Neural cell (in vitro differentiated cells): Measurements from ENCODE around the gene HUNK. TPM values are rescaled to one million over a fixed set of nuclear protein-coding genes. Genes with fewer than 3 reads are reported as not detected.

Experiments used
- H2AFZ ChIP-seq: fragments of 200-600, 300-800 bp; sonication (generic), shearing (Covaris generic); 2 replicates; pipeline ENCODE4 v1.6.0; 2014; ENCODE audit warnings: low read depth, mild to moderate bottlenecking, antibody characterized with exemption, low read length, moderate library complexity
- H3F3A ChIP-seq: fragments of 200-600 bp; shearing (Covaris generic); 2 replicates; pipeline ENCODE4 v1.6.1; 2016; ENCODE audit warnings: mild to moderate bottlenecking, moderate library complexity, mixed read lengths, antibody characterized with exemption, low read length; ENCODE audit not compliant: insufficient read depth, poor library complexity, severe bottlenecking
- H3K27ac ChIP-seq: fragments of 200-600, 300-800 bp; sonication (generic), shearing (Covaris generic); 2 replicates; pipeline ENCODE4 v1.5.1; 2014; ENCODE audit warnings: mild to moderate bottlenecking, low read length, moderate library complexity
- H3K27me3 ChIP-seq: fragments of 300-800, 200-600 bp; sonication (generic), shearing (Covaris generic); 2 replicates; pipeline ENCODE4 v1.6.0; 2014; ENCODE audit warnings: mild to moderate bottlenecking, low read depth, low read length, moderate library complexity; ENCODE audit not compliant: insufficient read depth
- H3K36me3 ChIP-seq: fragments of 300-800, 200-600 bp; sonication (generic), shearing (Covaris generic); 2 replicates; pipeline ENCODE4 v1.5.1; 2014; ENCODE audit warnings: mild to moderate bottlenecking, antibody characterized with exemption, low read length, moderate library complexity; ENCODE audit not compliant: insufficient read depth
- H3K4me2 ChIP-seq: fragments of 300-800, 200-600 bp; sonication (generic), shearing (Covaris generic); 2 replicates; pipeline ENCODE4 v1.6.0; 2014; ENCODE audit warnings: mild to moderate bottlenecking, low read length
- H3K4me3 ChIP-seq: fragments of 300-800, 200-600 bp; sonication (generic), shearing (Covaris generic); 2 replicates; pipeline ENCODE4 v1.5.1; 2014; ENCODE audit warnings: mild to moderate bottlenecking, low read length, moderate library complexity
- H3K79me2 ChIP-seq: fragments of 200-600 bp; shearing (Covaris generic); replicated peaks from 2 replicates; pipeline ENCODE4 v1.6.0; 2014; ENCODE audit warnings: mild to moderate bottlenecking, low read length, moderate library complexity; ENCODE audit not compliant: insufficient read depth
- H3K9ac ChIP-seq: fragments of 300-800, 200-600 bp; sonication (generic), shearing (Covaris generic); 2 replicates; pipeline ENCODE4 v1.6.1; 2016; ENCODE audit warnings: mild to moderate bottlenecking, low read length, mixed read lengths
- H3K9me2 ChIP-seq: fragments of 200-600 bp; shearing (Covaris generic); 2 replicates; pipeline ENCODE4 v1.6.1; 2016; ENCODE audit warnings: mild to moderate bottlenecking, low read length, mixed read lengths; ENCODE audit not compliant: insufficient read depth
- H3K9me3 ChIP-seq: fragments of 200-600, 300-800 bp; sonication (generic), shearing (Covaris generic); 2 replicates; pipeline ENCODE4 v1.6.1; 2016; ENCODE audit warnings: mild to moderate bottlenecking, mixed run types, low read length, moderate library complexity, mixed read lengths
- H4K20me1 ChIP-seq: fragments of 200-600 bp; shearing (Covaris generic); 2 replicates; pipeline ENCODE4 v1.6.1; 2016; ENCODE audit warnings: mild to moderate bottlenecking, mixed run types; ENCODE audit not compliant: insufficient read depth
- CTCF ChIP-seq: fragments of 450-650 bp; IDR thresholded peaks from 2 replicates; pipeline ENCODE4 v1.5.1; 2014; ENCODE audit warnings: antibody characterized with exemption, mild to moderate bottlenecking, moderate library complexity; ENCODE audit not compliant: poor library complexity, severe bottlenecking
- EP300 ChIP-seq: fragments of 450-650 bp; conservative IDR thresholded peaks from 2 replicates; pipeline ENCODE4 v1.6.1; 2014; ENCODE audit warnings: antibody characterized with exemption, mild to moderate bottlenecking, moderate library complexity; ENCODE audit not compliant: poor library complexity, severe bottlenecking
- EZH2 ChIP-seq: fragments of 200-600, 300-800 bp; shearing (Covaris generic), sonication (generic); IDR thresholded peaks from 2 replicates; pipeline ENCODE4 v1.6.1; 2014; ENCODE audit warnings: antibody characterized with exemption, low read length, borderline replicate concordance, mild to moderate bottlenecking; ENCODE audit not compliant: insufficient read depth, poor library complexity, severe bottlenecking
- MXI1 ChIP-seq: fragments of 450-650 bp; conservative IDR thresholded peaks from 2 replicates; pipeline ENCODE4 v1.6.1; 2014; ENCODE audit warnings: antibody characterized with exemption, mild to moderate bottlenecking; ENCODE audit not compliant: poor library complexity, severe bottlenecking
- POLR2AphosphoS5 ChIP-seq: IDR thresholded peaks from 2 replicates; pipeline ENCODE4 v1.6.1; 2012
- RAD21 ChIP-seq: fragments of 450-650 bp; conservative IDR thresholded peaks from 2 replicates; pipeline ENCODE4 v1.6.1; 2014; ENCODE audit warnings: antibody characterized with exemption, mild to moderate bottlenecking, moderate library complexity
- REST ChIP-seq: IDR thresholded peaks from 2 replicates; pipeline ENCODE4 v1.6.1; 2012; ENCODE audit warnings: borderline replicate concordance
- SMC3 ChIP-seq: fragments of 450-650 bp; conservative IDR thresholded peaks from 2 replicates; pipeline ENCODE4 v1.6.1; 2014; ENCODE audit warnings: antibody characterized with exemption, mild to moderate bottlenecking, moderate library complexity; ENCODE audit not compliant: poor library complexity
- TAF1 ChIP-seq: IDR thresholded peaks from 2 replicates; pipeline ENCODE4 v1.6.1; 2012; ENCODE audit warnings: low read depth
- polyA plus RNA-seq: library from polyadenylated mRNA; depleted of rRNA; stranded (reverse); fragments of >200 nt; gene quantifications from 2 replicates; pipeline ENCODE4 v1.2.3, GENCODE V29; 2014

Gene HUNK
- polyA plus RNA-seq, 1 donor from 2014 or later = 9.3 TPM

- Histone ChIP-seq H3K36me3 (no peaks in the 10 kb centered on the region), H4K20me1 (no peaks in the 10 kb centered on the region), H3K27me3 (no peaks in the 10 kb centered on the region), H3K79me2 (peaks cover 2% of the 10 kb centered on the region), H3K4me3 (no peak overlapping the region), H3K9me2 (no peaks in the 10 kb centered on the region), H3K27ac (peak overlapping the region; percentile 98), H3K9ac (peak overlapping the region; percentile 71), H3K4me2 (peak overlapping the region; percentile 25), H3F3A (peaks cover 13% of the 10 kb centered on the region), H3K9me3 (no peaks in the 10 kb centered on the region), H2AFZ (no peak overlapping the region)
- TF ChIP-seq REST (no peak), TAF1 (no peak), MXI1 (no peak), CTCF (no peak), RAD21 (no peak), EP300 (no peak), POLR2AphosphoS5 (no peak), SMC3 (no peak), EZH2 (no peak)
Measured at GRCh38 chr21:31930001-31930400, 57.2 kb downstream of the HUNK start.

GRCh38 chr21:31931644-31932469 is 59.0 kb downstream of the HUNK start:
- H3K79me2 ChIP-seq = peaks cover 2% of the 10 kb centered on the region
- no peaks in the 10 kb centered on the region for H4K20me1 ChIP-seq
- no peak for TF ChIP-seq CTCF
- TF ChIP-seq EP300 = no peak
- no peak for TF ChIP-seq SMC3
- no peak for TF ChIP-seq POLR2AphosphoS5
- no peak for TF ChIP-seq MXI1
- TF ChIP-seq REST = no peak
- TF ChIP-seq RAD21 = no peak
- no peak for TF ChIP-seq TAF1
- TF ChIP-seq EZH2 = no peak
- no peaks in the 10 kb centered on the region for H3K27me3 ChIP-seq
- H3K9me3 ChIP-seq = no peaks in the 10 kb centered on the region
- no peaks in the 10 kb centered on the region for H3K36me3 ChIP-seq
- H3K4me3 ChIP-seq = no peak overlapping the region
- H3K4me2 ChIP-seq = no peak overlapping the region
- H3F3A ChIP-seq = peaks cover 8% of the 10 kb centered on the region
- H3K9ac ChIP-seq = no peak overlapping the region
- no peaks in the 10 kb centered on the region for H3K9me2 ChIP-seq
- H2AFZ ChIP-seq = no peak overlapping the region
- no peak overlapping the region for H3K27ac ChIP-seq
